Activated CD4-positive, CD25-positive, alpha-beta regulatory T cell treated with anti-CD3 and anti-CD28 coated beads, Interleukin-2, amount 50 U/mL, for 72 hours (primary cell): ENCODE results near the gene PTPN1.
"Not testable (repeated sequence)": the region's sequence is repeated elsewhere in the genome, so short reads cannot be mapped to it uniquely, and the experiment has no call there.

ENCODE experiments used
- DNase-seq: peaks from one replicate; pipeline ENCODE4 v3.0.0; 2021

Gene PTPN1

GRCh38 chr20:50535162-50535561 is 25.0 kb downstream of the PTPN1 start:
- DNase-seq: no peak

- DNase-seq: no peak
Measured at GRCh38 chr20:50536333-50536732, 26.1 kb downstream of the PTPN1 start.

GRCh38 chr20:50537546-50538201 is 27.5 kb downstream of the PTPN1 start:
- no peak for DNase-seq

- DNase-seq: no peak
Measured at GRCh38 chr20:50538276-50538675, 28.1 kb downstream of the PTPN1 start.

- DNase-seq: not testable (repeated sequence)
Measured at GRCh38 chr20:50539798-50540197, 29.6 kb downstream of the PTPN1 start.

GRCh38 chr20:50540620-50541605 is 30.7 kb downstream of the PTPN1 start:
- DNase-seq: no peak

- DNase-seq: no peak
Measured at GRCh38 chr20:50541606-50542041, 31.4 kb downstream of the PTPN1 start.

GRCh38 chr20:50543326-50543725 is 33.1 kb downstream of the PTPN1 start:
- DNase-seq: no peak

GRCh38 chr20:50545126-50545525 is 34.9 kb downstream of the PTPN1 start:
- DNase-seq: no peak

GRCh38 chr20:50546729-50547314 is 36.6 kb downstream of the PTPN1 start:
- no peak for DNase-seq

GRCh38 chr20:50547964-50548363 is 37.8 kb downstream of the PTPN1 start:
- DNase-seq: no peak

GRCh38 chr20:50548396-50548795 is 38.2 kb downstream of the PTPN1 start:
- no peak for DNase-seq

- DNase-seq: no peak
Measured at GRCh38 chr20:50550531-50550930, 40.3 kb downstream of the PTPN1 start.

- no peak for DNase-seq
Measured at GRCh38 chr20:50551288-50551687, 41.1 kb downstream of the PTPN1 start.

- no peak for DNase-seq
Measured at GRCh38 chr20:50552979-50553378, 42.8 kb downstream of the PTPN1 start.

- no peak for DNase-seq
Measured at GRCh38 chr20:50554694-50555579, 44.8 kb downstream of the PTPN1 start.

- no peak for DNase-seq
Measured at GRCh38 chr20:50555662-50556061, 45.5 kb downstream of the PTPN1 start.

- DNase-seq: no peak
Measured at GRCh38 chr20:50557549-50558134, 47.5 kb downstream of the PTPN1 start.

GRCh38 chr20:50558483-50558925 is 48.3 kb downstream of the PTPN1 start:
- no peak for DNase-seq

GRCh38 chr20:50559149-50559548 is 49.0 kb downstream of the PTPN1 start:
- DNase-seq: no peak

GRCh38 chr20:50559856-50560638 is 49.9 kb downstream of the PTPN1 start:
- DNase-seq: no peak
